HFF-Myc (cell line): Measurements from ENCODE around the gene NPBWR2.
"Not testable (repeated sequence)": the region's sequence is repeated elsewhere in the genome, so short reads cannot be mapped to it uniquely, and the experiment has no call there.

Experiments
- DNase-seq: peaks from one replicate; pipeline ENCODE4 v3.0.0-alpha.2; 2011; ENCODE audit warnings: low read depth; ENCODE audit errors: extremely low read depth
- H3K4me3 ChIP-seq: replicated peaks from 2 replicates; pipeline ENCODE4 v1.5.1; 2011; ENCODE audit warnings: low read depth, mild to moderate bottlenecking, control low read depth, low read length
- CTCF ChIP-seq: IDR thresholded peaks from 2 replicates; pipeline ENCODE4 v1.5.1; 2012; ENCODE audit warnings: mild to moderate bottlenecking, low read depth, low read length, control low read depth; ENCODE audit errors: missing control alignments

The NPBWR2 gene

GRCh38 chr20:64121586-64121985 lies 14.2 kb upstream of the NPBWR2 start:
- no peak for TF ChIP-seq CTCF
- no peak for DNase-seq
- H3K4me3 ChIP-seq = no peak overlapping the region

- no peak for TF ChIP-seq CTCF
- H3K4me3 ChIP-seq = no peak overlapping the region
- DNase-seq = no peak
Observed at GRCh38 chr20:64119681-64120341, 12.4 kb upstream of the NPBWR2 start.

- H3K4me3 ChIP-seq = no peak overlapping the region
- no peak for DNase-seq
- no peak for TF ChIP-seq CTCF
Observed at GRCh38 chr20:64119301-64119680, 11.9 kb upstream of the NPBWR2 start.

GRCh38 chr20:64117432-64117777 lies 10.0 kb upstream of the NPBWR2 start:
- not testable (repeated sequence) for H3K4me3 ChIP-seq, DNase-seq

GRCh38 chr20:64116541-64117431 lies 9.4 kb upstream of the NPBWR2 start:
- TF ChIP-seq CTCF = no peak
- no peak for DNase-seq
- no peak overlapping the region for H3K4me3 ChIP-seq

- no peak overlapping the region for H3K4me3 ChIP-seq
- DNase-seq = no peak
- no peak for TF ChIP-seq CTCF
Observed at GRCh38 chr20:64116016-64116415, 8.7 kb upstream of the NPBWR2 start.

- DNase-seq = no peak
- no peak for TF ChIP-seq CTCF
- no peak overlapping the region for H3K4me3 ChIP-seq
Observed at GRCh38 chr20:64115171-64115911, 8.0 kb upstream of the NPBWR2 start.
